Endothelial cell (in vitro differentiated cells): ENCODE measurements around the gene TBL3. TPM values are rescaled to one million over a fixed set of nuclear protein-coding genes. Genes with fewer than 3 reads are reported as not detected.
"Not testable (repeated sequence)": the region's sequence is repeated elsewhere in the genome, so short reads cannot be mapped to it uniquely, and the experiment has no call there.

Experiments
- DNase-seq: peaks from one replicate; pipeline ENCODE4 v3.0.0; 2021; ENCODE audit warnings: low spot score
- H3K27ac Mint-ChIP-seq: one replicate; pipeline ENCODE4 v1.8.0; 2021; ENCODE audit warnings: mixed read lengths, inconsistent platforms; ENCODE audit not compliant: unreplicated experiment
- H3K27me3 Mint-ChIP-seq: one replicate; pipeline ENCODE4 v1.8.0; 2021; ENCODE audit warnings: mild to moderate bottlenecking, moderate library complexity, mixed read lengths, inconsistent platforms; ENCODE audit not compliant: unreplicated experiment
- H3K36me3 Mint-ChIP-seq: one replicate; pipeline ENCODE4 v1.8.0; 2021; ENCODE audit warnings: mild to moderate bottlenecking, low read depth, mixed read lengths, inconsistent platforms; ENCODE audit not compliant: unreplicated experiment
- H3K4me1 Mint-ChIP-seq: one replicate; pipeline ENCODE4 v1.8.0; 2021; ENCODE audit warnings: mild to moderate bottlenecking, mixed read lengths, inconsistent platforms; ENCODE audit not compliant: unreplicated experiment
- H3K4me3 Mint-ChIP-seq: one replicate; pipeline ENCODE4 v1.8.0; 2021; ENCODE audit warnings: mild to moderate bottlenecking, mixed read lengths, inconsistent platforms; ENCODE audit not compliant: unreplicated experiment
- H3K9me3 Mint-ChIP-seq: one replicate; pipeline ENCODE4 v1.8.0; 2021; ENCODE audit warnings: mixed read lengths, inconsistent platforms; ENCODE audit not compliant: unreplicated experiment
- CTCF ChIP-seq: fragments of 200-600 bp; sonication (generic); IDR thresholded peaks from one replicate; pipeline ENCODE4 v1.5.0; 2021; ENCODE audit warnings: antibody characterized with exemption; ENCODE audit not compliant: unreplicated experiment
- total RNA-seq: library from RNA; stranded (reverse); fragmentation: NEBNext Ultra II Directional; extraction: Animal tissue kit (Norgen Biotek cat#: 25700); gene quantifications from one replicate; pipeline ENCODE4 v1.2.1, GENCODE V29; 2021; ENCODE audit not compliant: unreplicated experiment

TBL3 gene
- total RNA-seq, 1 donor from 2014 or later, result 25.0 TPM

- no peak for DNase-seq
- Mint-ChIP-seq H3K9me3 (no peaks in the 10 kb centered on the region), H3K36me3 (no peaks in the 10 kb centered on the region), H3K27ac (no peak overlapping the region), H3K4me1 (no peaks in the 10 kb centered on the region), H3K4me3 (no peak overlapping the region), H3K27me3 (peaks cover 8% of the 10 kb centered on the region)
- TF ChIP-seq CTCF, result no peak
These were observed 38.7 kb upstream of the TBL3 start for GRCh38 chr16:1933097-1933661.

- Mint-ChIP-seq H3K36me3 (peaks cover 5% of the 10 kb centered on the region), H3K4me3 (no peak overlapping the region), H3K4me1 (no peaks in the 10 kb centered on the region), H3K9me3 (no peaks in the 10 kb centered on the region), H3K27me3 (peaks cover 5% of the 10 kb centered on the region), H3K27ac (no peak overlapping the region)
- no peak for DNase-seq
- no peak for TF ChIP-seq CTCF
These were observed 34.8 kb upstream of the TBL3 start for GRCh38 chr16:1936945-1937479.

GRCh38 chr16:1938316-1938715, 33.5 kb upstream of the TBL3 start:
- H3K27me3 Mint-ChIP-seq, result peaks cover 3% of the 10 kb centered on the region
- H3K27ac Mint-ChIP-seq, result no peak overlapping the region
- DNase-seq, result no peak
- no peak overlapping the region for H3K4me3 Mint-ChIP-seq
- no peaks in the 10 kb centered on the region for H3K9me3 Mint-ChIP-seq
- no peaks in the 10 kb centered on the region for H3K4me1 Mint-ChIP-seq
- H3K36me3 Mint-ChIP-seq, result peaks cover 5% of the 10 kb centered on the region
- TF ChIP-seq CTCF, result no peak

- Mint-ChIP-seq H3K27me3 (peaks cover 4% of the 10 kb centered on the region), H3K9me3 (no peaks in the 10 kb centered on the region)
These were observed 32.9 kb upstream of the TBL3 start for GRCh38 chr16:1938910-1939309.

GRCh38 chr16:1939833-1940232, 32.0 kb upstream of the TBL3 start:
- H3K4me3 Mint-ChIP-seq, DNase-seq, H3K27me3 Mint-ChIP-seq, H3K36me3 Mint-ChIP-seq, H3K9me3 Mint-ChIP-seq, H3K27ac Mint-ChIP-seq, H3K4me1 Mint-ChIP-seq: not testable (repeated sequence)

More at GRCh38 chr16:1938910-1939309, 32.9 kb upstream of the TBL3 start:
- Mint-ChIP-seq H3K4me3 (no peak overlapping the region), H3K36me3 (peaks cover 5% of the 10 kb centered on the region), H3K4me1 (no peaks in the 10 kb centered on the region), H3K27ac (no peak overlapping the region)
- no peak for TF ChIP-seq CTCF
- no peak for DNase-seq
